Activated CD4-positive, CD25-positive, alpha-beta regulatory T cell treated with anti-CD3 and anti-CD28 coated beads, Interleukin-2, amount 50 U/mL, for 24 hours (primary cell): ENCODE measurements around the gene SPI1.
"Not testable (repeated sequence)": the region's sequence is repeated elsewhere in the genome, so short reads cannot be mapped to it uniquely, and the experiment has no call there.

ENCODE experiments used
- ATAC-seq, 2 donors: fragments of 150-1000 bp; cut with Tn5 transposase; one replicate each; pipeline ENCODE4 v1.10.0; 2021; ENCODE audit warnings: mild to moderate bottlenecking in 1 of 2, moderate library complexity in 1 of 2

SPI1 gene

GRCh38 chr11:47337229-47337924 lies 41.0 kb downstream of the SPI1 start:
- no peak for ATAC-seq

- ATAC-seq: no peak
These were observed 41.8 kb downstream of the SPI1 start for GRCh38 chr11:47336595-47336994.

- no peak for ATAC-seq
These were observed 42.6 kb downstream of the SPI1 start for GRCh38 chr11:47335733-47336132.

GRCh38 chr11:47334699-47335411 lies 43.5 kb downstream of the SPI1 start:
- not testable (repeated sequence) for ATAC-seq

GRCh38 chr11:47333886-47334443 lies 44.4 kb downstream of the SPI1 start:
- no peak for ATAC-seq

- no peak for ATAC-seq
These were observed 44.9 kb downstream of the SPI1 start for GRCh38 chr11:47333526-47333845.

- ATAC-seq: no peak
These were observed 45.4 kb downstream of the SPI1 start for GRCh38 chr11:47332791-47333525.

- no peak for ATAC-seq
These were observed 46.0 kb downstream of the SPI1 start for GRCh38 chr11:47332303-47332711.

- no peak for ATAC-seq
These were observed 46.7 kb downstream of the SPI1 start for GRCh38 chr11:47331454-47332302.

- no peak for ATAC-seq
These were observed 48.1 kb downstream of the SPI1 start for GRCh38 chr11:47329987-47330931.

GRCh38 chr11:47329431-47329986 lies 48.8 kb downstream of the SPI1 start:
- no peak for ATAC-seq

- ATAC-seq: no peak
These were observed 49.6 kb downstream of the SPI1 start for GRCh38 chr11:47328449-47329390.

- no peak for ATAC-seq
These were observed 50.4 kb downstream of the SPI1 start for GRCh38 chr11:47327949-47328348.

- ATAC-seq: no peak
These were observed 51.3 kb downstream of the SPI1 start for GRCh38 chr11:47327025-47327424.

- no peak for ATAC-seq
These were observed 52.1 kb downstream of the SPI1 start for GRCh38 chr11:47326198-47326597.

- ATAC-seq: no peak
These were observed 52.9 kb downstream of the SPI1 start for GRCh38 chr11:47325271-47326041.

GRCh38 chr11:47324520-47324919 lies 53.8 kb downstream of the SPI1 start:
- ATAC-seq: no peak

- no peak for ATAC-seq
These were observed 60.2 kb downstream of the SPI1 start for GRCh38 chr11:47318166-47318565.
